H1 (cell line): ENCODE results near the gene CYB561. TPM values are rescaled to one million over a fixed set of nuclear protein-coding genes. Genes with fewer than 3 reads are reported as not detected.

Source experiments
- CTCF ChIA-PET: fragments of 300-600 bp; sonication (Branson Sonifier 250); formaldehyde crosslinking; loops from one replicate; lab custom pipeline; 2021; ENCODE audit not compliant: partially characterized antibody; lab: Charles Lee
- POLR2A ChIA-PET: fragments of 300-600 bp; sonication (Branson Sonifier 250); formaldehyde crosslinking; loops from one replicate; lab custom pipeline; 2021; ENCODE audit warnings: inconsistent platforms; ENCODE audit not compliant: partially characterized antibody; lab: Charles Lee
- DNase-seq, 2 experiments: peaks; one replicate each; pipeline versions ENCODE4 v3.0.0 to v3.0.0-alpha.2; 2010 to 2022; ENCODE audit warnings: low spot score in 2 of 2, low read depth in 1 of 2, mixed read lengths in 1 of 2
- FAIRE-seq: peaks from 2 replicates; lab custom pipeline; 2011; peaks lifted over from hg19 to GRCh38; lab: Jason Lieb, UNC
- H2AFZ ChIP-seq: 2 replicates; pipeline ENCODE4 v1.8.1; 2012; ENCODE audit warnings: low read length, inconsistent platforms
- H2AK5ac ChIP-seq: 2 replicates; pipeline ENCODE4 v1.6.1; 2013; ENCODE audit warnings: low read depth, low read length
- H2BK120ac ChIP-seq: replicated peaks from 2 replicates; pipeline ENCODE3; 2013; ENCODE audit warnings: low read depth, low read length, inconsistent platforms
- H2BK12ac ChIP-seq: 2 replicates; pipeline ENCODE4 v1.6.1; 2013; ENCODE audit warnings: low read depth, low read length
- H2BK15ac ChIP-seq: 2 replicates; pipeline ENCODE4 v1.6.1; 2013; ENCODE audit warnings: low read length
- H2BK20ac ChIP-seq: 2 replicates; pipeline ENCODE4 v1.6.1; 2013; ENCODE audit warnings: low read length
- H2BK5ac ChIP-seq: 2 replicates; pipeline ENCODE4 v1.6.1; 2013; ENCODE audit warnings: low read depth, low read length
- H3K14ac ChIP-seq: 2 replicates; pipeline ENCODE4 v1.6.1; 2013; ENCODE audit warnings: inconsistent platforms; ENCODE audit not compliant: insufficient read length
- H3K18ac ChIP-seq: 2 replicates; pipeline ENCODE4 v1.6.1; 2013; ENCODE audit warnings: low read length; ENCODE audit errors: extremely low read depth
- H3K23ac ChIP-seq: 2 replicates; pipeline ENCODE4 v1.6.1; 2013; ENCODE audit warnings: inconsistent platforms; ENCODE audit not compliant: insufficient read length
- H3K23me2 ChIP-seq: 2 replicates; pipeline ENCODE4 v1.6.1; 2013; ENCODE audit warnings: low read depth, low read length
- H3K27ac ChIP-seq: 2 replicates; pipeline ENCODE4 v1.6.1; 2011; ENCODE audit warnings: low read depth, low read length, inconsistent platforms
- H3K27me3 ChIP-seq, 4 experiments: replicated peaks in 1 of 4; 1 replicate in 1 of 4; 2 replicates in 3 of 4; pipeline versions ENCODE4 v1.6.1 to v1.8.1; 2011 to 2013; ENCODE audit warnings: low read length in 3 of 4, mild to moderate bottlenecking in 3 of 4, inconsistent platforms in 2 of 4, mixed read lengths in 2 of 4, moderate library complexity in 1 of 4; ENCODE audit not compliant: control insufficient read depth in 3 of 4, insufficient read depth in 3 of 4; ENCODE audit errors: extremely low read depth in 1 of 4
- H3K36me3 ChIP-seq, 4 experiments: 2 replicates each; pipeline versions ENCODE4 v1.6.1 to v1.8.1; 2011 to 2013; ENCODE audit warnings: mild to moderate bottlenecking in 4 of 4, low read length in 3 of 4, moderate library complexity in 2 of 4, control low read depth in 1 of 4, inconsistent platforms in 1 of 4; ENCODE audit not compliant: insufficient read depth in 4 of 4, control insufficient read depth in 2 of 4
- H3K4ac ChIP-seq: replicated peaks from 2 replicates; pipeline ENCODE3; 2013; ENCODE audit warnings: low read length, low read depth, mixed read lengths, inconsistent platforms; ENCODE audit not compliant: insufficient read length
- H3K4me1 ChIP-seq, 4 experiments: replicated peaks in 1 of 4; 1 replicate in 1 of 4; 2 replicates in 3 of 4; pipeline versions ENCODE4 v1.6.1 to v1.8.1; 2011 to 2013; ENCODE audit warnings: low read length in 3 of 4, inconsistent platforms in 2 of 4, mixed read lengths in 1 of 4; ENCODE audit not compliant: insufficient read depth in 4 of 4, control insufficient read depth in 3 of 4
- H3K4me2 ChIP-seq, 2 experiments: 2 replicates each; pipeline versions ENCODE4 v1.6.1 to v1.8.1; 2011 to 2013; ENCODE audit warnings: low read depth in 2 of 2, low read length in 2 of 2, control low read depth in 1 of 2, inconsistent platforms in 1 of 2, mild to moderate bottlenecking in 1 of 2; ENCODE audit not compliant: insufficient read depth in 1 of 2
- H3K4me3 ChIP-seq, 4 experiments: fragments of 200-600, 300-600 bp in 1 of 4; sonication (generic), shearing (Covaris generic), sonication (Bioruptor Twin) in 1 of 4; 2 replicates each; pipeline versions ENCODE4 v1.5.1 to v1.8.1; 2011 to 2016; ENCODE audit warnings: low read length in 4 of 4, low read depth in 3 of 4, control low read depth in 2 of 4, inconsistent platforms in 2 of 4, mild to moderate bottlenecking in 2 of 4, mixed read lengths in 1 of 4, moderate library complexity in 1 of 4; ENCODE audit not compliant: insufficient read depth in 2 of 4; ENCODE audit errors: extremely low read depth in 1 of 4
- H3K56ac ChIP-seq: replicated peaks from 2 replicates; pipeline ENCODE3; 2013; ENCODE audit warnings: low read depth, mild to moderate bottlenecking, mixed read lengths, low read length, inconsistent platforms; ENCODE audit not compliant: insufficient read length
- H3K79me1 ChIP-seq: 2 replicates; pipeline ENCODE4 v1.6.1; 2013; ENCODE audit warnings: low read depth, low read length, control low read depth
- H3K79me2 ChIP-seq, 2 experiments: 2 replicates each; pipeline versions ENCODE4 v1.6.1 to v1.8.1; 2012 to 2013; ENCODE audit warnings: low read length in 2 of 2, mild to moderate bottlenecking in 2 of 2, inconsistent platforms in 1 of 2; ENCODE audit not compliant: insufficient read depth in 2 of 2, control insufficient read depth in 1 of 2
- H3K9ac ChIP-seq, 4 experiments: replicated peaks in 1 of 4; 1 replicate in 1 of 4; 2 replicates in 3 of 4; pipeline versions ENCODE4 v1.6.1 to v1.8.1; 2011 to 2013; ENCODE audit warnings: low read depth in 3 of 4, low read length in 3 of 4, control low read depth in 2 of 4, mild to moderate bottlenecking in 2 of 4, moderate library complexity in 2 of 4, inconsistent platforms in 1 of 4; ENCODE audit errors: extremely low read depth in 1 of 4
- H3K9me3 ChIP-seq, 2 experiments: 2 replicates each; pipeline versions ENCODE4 v1.6.1 to v1.8.1; 2012 to 2013; ENCODE audit warnings: mild to moderate bottlenecking in 2 of 2, moderate library complexity in 2 of 2, control low read depth in 1 of 2, inconsistent platforms in 1 of 2, low read depth in 1 of 2, low read length in 1 of 2, mixed read lengths in 1 of 2; ENCODE audit not compliant: insufficient read depth in 2 of 2
- H4K20me1 ChIP-seq, 2 experiments: replicated peaks in 1 of 2; 2 replicates each; pipeline versions ENCODE3 to v1.8.1; 2011 to 2013; ENCODE audit warnings: inconsistent platforms in 2 of 2, low read length in 2 of 2, mild to moderate bottlenecking in 1 of 2; ENCODE audit not compliant: insufficient read depth in 2 of 2, control insufficient read depth in 1 of 2
- H4K5ac ChIP-seq: 2 replicates; pipeline ENCODE4 v1.6.1; 2013; ENCODE audit warnings: low read length, low read depth, mixed read lengths, inconsistent platforms; ENCODE audit not compliant: insufficient read length
- H4K8ac ChIP-seq: 2 replicates; pipeline ENCODE4 v1.8.0; 2013; ENCODE audit warnings: mild to moderate bottlenecking, moderate library complexity, low read length, inconsistent platforms; ENCODE audit not compliant: insufficient read depth; ENCODE audit errors: extremely low read depth
- H4K91ac ChIP-seq: replicated peaks from 2 replicates; pipeline ENCODE3; 2013; ENCODE audit warnings: low read length, mixed read lengths, inconsistent platforms; ENCODE audit not compliant: insufficient read length
- ASH2L ChIP-seq: fragments of 200-600, 300-600 bp; sonication (generic); IDR thresholded peaks from one replicate; pipeline ENCODE4 v1.7.1; 2017; ENCODE audit warnings: low read length
- CHD2 ChIP-seq: IDR thresholded peaks from 2 replicates; pipeline ENCODE4 v1.6.1; 2012; ENCODE audit warnings: low read length, improper control_type of control experiment
- CREB1 ChIP-seq: IDR thresholded peaks from 2 replicates; pipeline ENCODE4 v1.6.1; 2012; ENCODE audit warnings: inconsistent platforms
- EZH2 ChIP-seq: fragments of 200-600 bp; sonication (generic); IDR thresholded peaks from 2 replicates; pipeline ENCODE4 v1.7.1; 2012; ENCODE audit warnings: low read depth, mild to moderate bottlenecking, moderate library complexity, low read length, inconsistent platforms; ENCODE audit not compliant: severe bottlenecking
- JUND ChIP-seq: IDR thresholded peaks from 2 replicates; pipeline ENCODE4 v1.6.1; 2011; ENCODE audit warnings: mild to moderate bottlenecking, improper control_type of control experiment, low read length
- POLR2A ChIP-seq, 2 experiments: IDR thresholded peaks; 1 replicate in 1 of 2; 2 replicates in 1 of 2; pipeline ENCODE4 v1.6.1; 2011; ENCODE audit warnings: low read depth in 2 of 2, low read length in 2 of 2, mild to moderate bottlenecking in 2 of 2; ENCODE audit errors: control extremely low read depth in 1 of 2
- POU5F1 ChIP-seq: IDR thresholded peaks from 2 replicates; pipeline ENCODE4 v1.6.1; 2011; ENCODE audit warnings: low read depth, mild to moderate bottlenecking, low read length, moderate library complexity
- RXRA ChIP-seq: IDR thresholded peaks from 2 replicates; pipeline ENCODE4 v1.6.1; 2011; ENCODE audit warnings: low read depth, mild to moderate bottlenecking, low read length, moderate library complexity; ENCODE audit not compliant: insufficient read depth
- SIRT6 ChIP-seq: IDR thresholded peaks from one replicate; pipeline ENCODE4 v1.7.1; 2012; ENCODE audit warnings: low read length, inconsistent platforms
- SP4 ChIP-seq: IDR thresholded peaks from 2 replicates; pipeline ENCODE4 v1.6.1; 2012; ENCODE audit warnings: low read length, inconsistent platforms
- TAF1 ChIP-seq: IDR thresholded peaks from 2 replicates; pipeline ENCODE4 v1.6.1; 2011; ENCODE audit warnings: mild to moderate bottlenecking, low read depth, low read length
- WGBS, 2 experiments: shearing (Covaris generic) in 1 of 2; methylation state at CpG; one replicate each; pipeline versions ENCODE4 v1.1.6 to v1.1.7; 2013 to 2015; ENCODE audit warnings: low lambda C conversion rate in 2 of 2, mixed read lengths in 2 of 2, inconsistent platforms in 1 of 2, low coverage in 1 of 2, missing lambda C conversion rate in 1 of 2; ENCODE audit not compliant: insufficient replicate concordance in 2 of 2, insufficient coverage in 1 of 2, insufficient read length in 1 of 2; ENCODE audit errors: extremely low coverage in 1 of 2, missing lambda C conversion rate in 1 of 2; 5-methylcytosine and 5-hydroxymethylcytosine counted together
- polyA plus RNA-seq, 7 experiments: library from polyadenylated mRNA; depleted of rRNA in 3 of 7; stranded (reverse) in 5 of 7; unstranded in 2 of 7; fragments of >200 nt in 5 of 7; fragments of 200-250 nt in 2 of 7; gene quantifications; 1 replicate in 5 of 7; 2 replicates in 1 of 7; 4 replicates in 1 of 7; pipeline versions ENCODE4 v1.2.1 to v1.2.3, GENCODE V29; 2011 to 2013; ENCODE audit warnings: missing spikeins in 2 of 7, mixed read lengths in 2 of 7
- total RNA-seq: library from RNA; stranded (reverse); fragmentation: NEBNext Ultra II Directional; extraction: Animal tissue kit (Norgen Biotek cat#: 25700); gene quantifications from 2 replicates; pipeline ENCODE4 v1.2.1, GENCODE V29; 2021

CYB561 gene
- total and polyA plus RNA-seq, 2 of the 8 experiments (the other 6 are each of a cell fraction or from before 2014, with no cell fraction given), result 19.7 to 23.4 TPM

- Histone ChIP-seq H3K14ac (no peak overlapping the region), H3K9me3 (no peaks in the 10 kb centered on the region), H4K8ac (no peak overlapping the region), H3K27me3 (peaks cover 0 to 17% (median 13%) of the 10 kb centered on the region in 4 experiments; a peak in 5 of 7 replicates), H3K23ac (no peak overlapping the region), H3K4me2 (no peak overlapping the region), H3K23me2 (peaks cover 10% of the 10 kb centered on the region), H4K5ac (no peak overlapping the region), H2BK120ac (no peak overlapping the region), H3K4ac (no peak overlapping the region), H3K56ac (no peak overlapping the region), H3K79me2 (no peaks in the 10 kb centered on the region), H3K27ac (no peak overlapping the region), H3K79me1 (no peaks in the 10 kb centered on the region), H4K91ac (no peak overlapping the region), H3K9ac (no peak overlapping the region), H3K18ac (no peak overlapping the region), H2BK20ac (no peak overlapping the region), H2BK12ac (no peak overlapping the region), H2AK5ac (no peak overlapping the region), H3K36me3 (no peaks in the 10 kb centered on the region), H2BK5ac (no peak overlapping the region; the same call in 1 of the 2 replicates), H3K4me1 (peaks cover 0 to 16% (median 11%) of the 10 kb centered on the region in 4 experiments; a peak in 6 of 7 replicates), H4K20me1 (no peaks in the 10 kb centered on the region), H3K4me3 (no peak overlapping the region), H2BK15ac (no peak overlapping the region), H2AFZ (no peak overlapping the region)
- ChIA-PET CTCF (interaction anchor here (0.5 to 27.9 kb wide), 16 partner anchors 8 to 379 kb away, joined by 3 to 758 read pairs (median 4); partner anchors contain the start of gene CYB561), POLR2A (interaction anchor here (0.7 to 1.6 kb wide), 3 partner anchors 9 to 51 kb away, joined by 3 to 6 read pairs (median 3); no protein-coding TSS in a partner anchor)
- TF ChIP-seq POLR2A (IDR thresholded peaks at IDR 0.05; ENCODE audit: control extremely low read depth in 1 of 2, low read depth in 2 of 2, low read length in 2 of 2) (no peak), CHD2 (no peak), SIRT6 (no peak), RXRA (no peak), EZH2 (no peak), CREB1 (no peak), ASH2L (no peak), TAF1 (no peak), SP4 (no peak), POU5F1 (no peak), JUND (no peak)
- DNase-seq (no peak), FAIRE-seq (no peak)
- 84% methylated on average over 11 of the region's 11 CpGs; no CpG with 5 or more reads in 1 of the 2 experiments for WGBS, 2 experiments
Measured at GRCh38 chr17:63480826-63481487, 34.9 kb upstream of the CYB561 start.
